HepG2 (cell line): ENCODE results near the gene NPTXR. TPM values are rescaled to one million over a fixed set of nuclear protein-coding genes. Genes with fewer than 3 reads are reported as not detected.

Experiments used
- BORCS8-MEF2B ChIP-seq: sonication (generic); formaldehyde crosslinking; IDR thresholded peaks from 2 replicates; pipeline ENCODE4 v1.8.0; 2022; ENCODE audit warnings: mild to moderate bottlenecking, missing genetic modification reagents
- FOSL2 ChIP-seq: sonication (generic); formaldehyde crosslinking; IDR thresholded peaks from 2 replicates; pipeline ENCODE4 v1.4.0; 2020; ENCODE audit warnings: missing genetic modification reagents
- IRF9 ChIP-seq: sonication (generic); formaldehyde crosslinking; IDR thresholded peaks from 2 replicates; pipeline ENCODE4 v1.8.0; 2022; ENCODE audit warnings: missing genetic modification reagents, mild to moderate bottlenecking, borderline replicate concordance
- KDM6A ChIP-seq: IDR thresholded peaks from 2 replicates; pipeline ENCODE4 v1.6.1; 2016; ENCODE audit warnings: low read depth
- PAF1 ChIP-seq: IDR thresholded peaks from 2 replicates; pipeline ENCODE4 v1.6.1; 2016; ENCODE audit warnings: missing genetic modification reagents, missing compliant biosample characterization
- RBM39 ChIP-seq: fragments of 200-400 bp; formaldehyde crosslinking; IDR thresholded peaks from one replicate; pipeline ENCODE4 v1.6.1; 2018; ENCODE audit warnings: antibody characterized with exemption, mild to moderate bottlenecking, low read depth, low read length; ENCODE audit not compliant: poor library complexity, severe bottlenecking
- RNF219 ChIP-seq: sonication (generic); formaldehyde crosslinking; IDR thresholded peaks from 2 replicates; pipeline ENCODE4 v1.5.0; 2020; ENCODE audit warnings: mild to moderate bottlenecking, missing genetic modification reagents
- ZFP36L1 ChIP-seq: sonication (generic); formaldehyde crosslinking; IDR thresholded peaks from 2 replicates; pipeline ENCODE4 v1.8.0; 2022; ENCODE audit warnings: mild to moderate bottlenecking, missing genetic modification reagents, moderate library complexity
- ZFP62 ChIP-seq: sonication (generic); formaldehyde crosslinking; IDR thresholded peaks from 2 replicates; pipeline ENCODE4 v1.4.0; 2020; ENCODE audit warnings: missing genetic modification reagents
- ZNF234 ChIP-seq: sonication (generic); formaldehyde crosslinking; conservative IDR thresholded peaks from 2 replicates; pipeline ENCODE4 v1.5.1; 2020; ENCODE audit warnings: mild to moderate bottlenecking, missing genetic modification reagents
- ZNF609 ChIP-seq: sonication (generic); formaldehyde crosslinking; IDR thresholded peaks from 2 replicates; pipeline ENCODE4 v1.4.0; 2020; ENCODE audit warnings: mild to moderate bottlenecking, missing genetic modification reagents, borderline replicate concordance
- ZNF747 ChIP-seq: sonication (generic); formaldehyde crosslinking; IDR thresholded peaks from 2 replicates; pipeline ENCODE4 v1.8.1; 2023; ENCODE audit warnings: missing genetic modification reagents, mild to moderate bottlenecking, borderline replicate concordance
- ZNF761 ChIP-seq: sonication (generic); formaldehyde crosslinking; conservative IDR thresholded peaks from 2 replicates; pipeline ENCODE4 v1.4.0; 2020; ENCODE audit warnings: mild to moderate bottlenecking, missing genetic modification reagents
- ZNF784 ChIP-seq: sonication (generic); formaldehyde crosslinking; IDR thresholded peaks from 2 replicates; pipeline ENCODE4 v1.5.1; 2020; ENCODE audit warnings: missing genetic modification reagents, mild to moderate bottlenecking, borderline replicate concordance
- ZSCAN5A ChIP-seq: sonication (generic); formaldehyde crosslinking; IDR thresholded peaks from 2 replicates; pipeline ENCODE4 v1.8.0; 2022; ENCODE audit warnings: mild to moderate bottlenecking, missing genetic modification reagents, borderline replicate concordance
- polyA plus RNA-seq, 8 experiments: library from polyadenylated mRNA; depleted of rRNA in 3 of 8; stranded (reverse) in 7 of 8; unstranded in 1 of 8; fragments of >200 nt; fragmentation: Illumina TruSeq in 4 of 8; extraction: Trizol in 4 of 8; gene quantifications; 2 replicates each; pipeline versions ENCODE4 v1.2.1 to v1.2.3, GENCODE V29; 2011 to 2016; ENCODE audit warnings: low read depth in 4 of 8, missing spikeins in 1 of 8, mixed read lengths in 1 of 8; ENCODE audit not compliant: insufficient read depth in 1 of 8
- total RNA-seq, 5 experiments: library from RNA; depleted of rRNA; stranded (reverse); fragments of >200 nt; fragmentation: Illumina TruSeq; extraction: Trizol; gene quantifications; 2 replicates each; pipeline ENCODE4 v1.2.3, GENCODE V29; 2016; ENCODE audit warnings: low read depth in 1 of 5
- TF ChIP-seq, protein P1 (sequence below): sonication (generic); formaldehyde crosslinking; IDR thresholded peaks from 2 replicates; pipeline ENCODE4 v1.4.0; 2020; ENCODE audit warnings: mild to moderate bottlenecking, low read depth, missing genetic modification reagents
- TF ChIP-seq, protein P2 (sequence below): sonication (generic); formaldehyde crosslinking; IDR thresholded peaks from 2 replicates; pipeline ENCODE4 v1.4.0; 2020; ENCODE audit warnings: mild to moderate bottlenecking, missing genetic modification reagents

The NPTXR gene
- total and polyA plus RNA-seq, 2 of the 13 experiments (the other 11 are each of a cell fraction or from before 2014, with no cell fraction given), result 2.6 to 4.8 TPM

DNA sequence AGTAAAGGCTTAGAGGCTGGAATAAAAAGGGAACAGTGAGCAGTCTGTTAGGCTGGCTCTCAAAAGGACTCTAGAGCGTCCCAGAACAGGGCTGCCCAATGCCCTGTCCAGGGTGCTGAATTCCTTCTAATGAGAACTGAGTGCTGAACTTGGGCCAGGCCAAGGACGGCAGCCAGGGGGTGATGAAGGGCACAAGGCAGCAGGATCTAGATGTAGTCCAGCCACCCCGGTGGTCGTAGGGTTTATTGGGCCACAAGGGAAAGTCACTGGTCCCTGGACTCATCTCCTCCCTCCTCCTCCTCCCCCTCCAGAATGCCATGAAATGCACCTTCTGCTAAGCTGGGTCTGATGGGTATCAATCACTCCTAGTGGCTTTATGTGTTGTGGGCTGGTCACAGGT lies 19.2 kb downstream of the NPTXR start (continued):
- TF ChIP-seq RNF219 (CRISPR knock-in tag) (no peak), ZFP62 (no peak), ZNF234 (CRISPR knock-in tag) (no peak), KDM6A (CRISPR knock-in tag) (0 out of 2 replicates have a peak, but pooled peaks have one; percentile 15), FOSL2 (CRISPR knock-in tag) (peak; percentile 36; the same call in 1 of the 2 replicates), ZNF747 (CRISPR knock-in tag) (no peak), BORCS8-MEF2B (peak; percentile 77), IRF9 (CRISPR knock-in tag) (peak; percentile 52; the same call in 1 of the 2 replicates), ZNF609 (no peak; the same call in 1 of the 2 replicates), ZSCAN5A (CRISPR knock-in tag) (no peak), ZNF761 (no peak), RBM39 (no peak), ZNF784 (CRISPR knock-in tag) (no peak), PAF1 (CRISPR knock-in tag) (no peak), ZFP36L1 (CRISPR knock-in tag) (no peak)
- TF ChIP-seq, protein P1, sequence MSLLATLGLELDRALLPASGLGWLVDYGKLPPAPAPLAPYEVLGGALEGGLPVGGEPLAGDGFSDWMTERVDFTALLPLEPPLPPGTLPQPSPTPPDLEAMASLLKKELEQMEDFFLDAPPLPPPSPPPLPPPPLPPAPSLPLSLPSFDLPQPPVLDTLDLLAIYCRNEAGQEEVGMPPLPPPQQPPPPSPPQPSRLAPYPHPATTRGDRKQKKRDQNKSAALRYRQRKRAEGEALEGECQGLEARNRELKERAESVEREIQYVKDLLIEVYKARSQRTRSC (CRISPR knock-in tag), result no peak
- TF ChIP-seq, protein P2, sequence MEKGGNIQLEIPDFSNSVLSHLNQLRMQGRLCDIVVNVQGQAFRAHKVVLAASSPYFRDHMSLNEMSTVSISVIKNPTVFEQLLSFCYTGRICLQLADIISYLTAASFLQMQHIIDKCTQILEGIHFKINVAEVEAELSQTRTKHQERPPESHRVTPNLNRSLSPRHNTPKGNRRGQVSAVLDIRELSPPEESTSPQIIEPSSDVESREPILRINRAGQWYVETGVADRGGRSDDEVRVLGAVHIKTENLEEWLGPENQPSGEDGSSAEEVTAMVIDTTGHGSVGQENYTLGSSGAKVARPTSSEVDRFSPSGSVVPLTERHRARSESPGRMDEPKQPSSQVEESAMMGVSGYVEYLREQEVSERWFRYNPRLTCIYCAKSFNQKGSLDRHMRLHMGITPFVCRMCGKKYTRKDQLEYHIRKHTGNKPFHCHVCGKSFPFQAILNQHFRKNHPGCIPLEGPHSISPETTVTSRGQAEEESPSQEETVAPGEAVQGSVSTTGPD (CRISPR knock-in tag), result no peak
